Adrenal gland (tissue), 5 donors: ENCODE results near the gene TMCC2.

Source experiments
- CTCF ChIP-seq, 6 experiments: fragments of 450-650 bp in 4 of 6; fragments of 200-600 bp in 2 of 6; sonication (generic) in 1 of 6; IDR thresholded peaks; 1 replicate in 5 of 6; 2 replicates in 1 of 6; pipeline versions ENCODE4 v1.5.1 to v1.8.0; 2016 to 2021; ENCODE audit warnings: antibody characterized with exemption in 6 of 6, mild to moderate bottlenecking in 2 of 6, moderate library complexity in 1 of 6
- POLR2A ChIP-seq, 2 donors: fragments of 450-650 bp; IDR thresholded peaks; one replicate each; pipeline ENCODE4 v1.6.1; 2017; ENCODE audit warnings: antibody characterized with exemption in 2 of 2, mild to moderate bottlenecking in 2 of 2, moderate library complexity in 1 of 2
- donor health status: DM: no; HTN: no; CAD: no.

- TF ChIP-seq CTCF (IDR thresholded peaks at IDR 0.05) (no peak), POLR2A (IDR thresholded peaks at IDR 0.05) (no peak)
Measured at GRCh38 chr1:205272536-205272935, 44.8 kb downstream of the TMCC2 start.
